ENCODE data around the gene HGS. TPM values are rescaled to one million over a fixed set of nuclear protein-coding genes. Genes with fewer than 3 reads are reported as not detected.
A peak's percentile ranks its signal among the peaks of the same experiment; 100 is the strongest.

Gene HGS
- total RNA-seq, 1 donor from 2014 or later: 101 TPM

DNA sequence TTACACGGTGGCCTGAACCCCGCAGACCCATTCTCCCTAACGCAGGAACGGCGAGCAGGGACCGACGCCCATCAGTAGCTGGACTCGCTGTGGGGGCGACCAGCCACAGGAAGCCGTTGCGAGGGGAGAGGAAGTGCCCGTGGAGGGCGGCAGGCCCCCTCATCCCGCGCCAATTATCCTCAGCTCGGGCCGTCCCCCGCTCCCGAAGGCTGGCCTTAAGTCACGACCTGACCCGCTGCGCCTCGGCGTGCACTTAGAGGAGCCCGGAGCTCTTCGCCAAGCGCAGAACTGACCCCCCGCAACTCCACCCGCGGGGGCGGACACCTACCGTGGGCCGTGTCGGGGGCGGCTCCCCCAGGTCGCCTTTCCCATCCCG, 615 bp upstream of the HGS start:
- DNase-seq (ENCODE audit: low read depth): no peak

DNA sequence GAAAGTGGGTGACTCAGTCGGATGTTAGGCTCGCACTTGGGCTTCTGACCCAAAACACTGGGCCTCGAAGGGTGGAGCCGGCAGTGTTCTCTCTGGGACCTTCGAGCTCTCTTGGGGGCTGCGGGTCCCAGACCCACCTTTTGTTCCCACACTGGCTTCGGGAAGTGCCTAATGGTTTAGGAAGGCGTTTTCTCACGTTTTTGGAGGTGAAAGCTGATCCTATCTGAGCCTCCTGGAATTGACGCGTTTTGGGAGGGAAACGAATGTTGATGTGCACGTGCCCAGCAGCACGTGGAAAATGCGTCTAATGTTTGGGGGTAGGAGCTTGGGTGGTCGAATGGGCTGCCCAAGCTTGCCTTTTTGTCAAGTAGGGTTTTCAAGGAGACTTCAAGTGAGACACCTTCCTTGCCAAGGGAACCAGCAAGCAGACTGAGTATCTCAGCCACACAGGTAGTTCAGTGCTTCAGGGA, 666 bp downstream of the HGS start:
- DNase-seq (ENCODE audit: low read depth): no peak

DNA sequence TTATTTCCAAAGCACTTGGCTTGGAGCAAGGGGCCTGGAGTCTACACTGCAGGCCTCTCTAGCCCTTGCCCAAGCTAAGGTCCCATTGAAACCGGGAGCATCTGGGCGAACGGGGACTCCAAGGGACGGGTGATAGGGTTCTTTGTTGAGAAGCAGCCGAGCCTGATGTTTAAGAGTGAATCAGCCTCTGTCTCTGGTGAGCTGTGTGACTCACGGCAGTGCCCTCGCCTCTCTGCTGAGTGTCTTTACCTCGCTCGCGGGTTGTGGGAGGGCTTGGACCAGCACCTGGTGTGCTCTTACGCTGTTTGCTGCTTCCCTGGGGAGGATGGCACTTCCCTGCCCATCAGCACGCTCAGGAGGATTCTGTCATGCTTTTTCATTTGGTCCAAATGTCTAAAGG, 1.3 kb downstream of the HGS start:
- DNase-seq (ENCODE audit: low read depth): peak; percentile 42

- DNase-seq (ENCODE audit: low read depth): no peak
Observed at GRCh38 chr17:81686614-81687013, 2.8 kb downstream of the HGS start.

DNA sequence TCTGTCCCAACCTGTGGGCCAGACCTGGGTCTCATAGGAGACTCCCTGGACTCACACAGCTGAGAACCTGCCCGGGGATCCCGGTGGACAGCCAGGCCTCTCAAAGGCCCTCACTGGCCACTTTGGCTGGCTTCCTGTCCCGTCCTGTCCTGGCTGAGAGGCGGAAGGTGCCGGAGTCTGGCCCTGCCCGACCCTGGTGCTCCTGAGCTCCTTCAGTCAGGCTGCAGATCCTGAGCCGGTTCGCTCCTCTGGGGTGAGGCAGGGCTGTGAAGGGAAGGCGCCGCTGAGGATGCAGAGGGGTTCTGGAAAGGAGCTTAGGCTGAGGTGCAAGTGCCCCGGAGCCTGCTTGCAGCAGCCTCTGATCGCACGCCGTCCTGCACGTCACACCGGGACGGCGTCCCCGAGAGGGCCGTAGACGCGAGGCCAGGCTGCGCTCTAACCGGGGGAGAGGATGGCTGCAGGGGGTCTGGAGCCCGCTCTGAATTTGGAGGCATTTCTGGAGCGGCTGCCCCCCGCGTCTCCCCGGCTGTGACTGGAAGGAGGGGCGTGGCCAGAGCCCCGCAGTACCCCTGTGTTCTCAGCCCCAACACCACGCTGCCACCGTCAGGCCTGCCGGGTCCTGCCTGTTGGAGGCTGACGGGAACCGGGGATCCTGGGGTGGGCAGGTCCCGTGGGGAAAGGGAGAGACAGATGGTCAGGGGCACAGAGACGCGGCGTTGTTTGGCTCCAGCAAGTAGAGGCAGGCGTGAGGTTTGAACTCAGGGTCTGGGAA, 4.1 kb downstream of the HGS start:
- DNase-seq (ENCODE audit: low read depth): no peak

- no peak for DNase-seq (ENCODE audit: low read depth)
Observed at GRCh38 chr17:81688616-81689015, 4.8 kb downstream of the HGS start.

- DNase-seq (ENCODE audit: low read depth): no peak
Observed at GRCh38 chr17:81690066-81690465, 6.3 kb downstream of the HGS start.

DNA sequence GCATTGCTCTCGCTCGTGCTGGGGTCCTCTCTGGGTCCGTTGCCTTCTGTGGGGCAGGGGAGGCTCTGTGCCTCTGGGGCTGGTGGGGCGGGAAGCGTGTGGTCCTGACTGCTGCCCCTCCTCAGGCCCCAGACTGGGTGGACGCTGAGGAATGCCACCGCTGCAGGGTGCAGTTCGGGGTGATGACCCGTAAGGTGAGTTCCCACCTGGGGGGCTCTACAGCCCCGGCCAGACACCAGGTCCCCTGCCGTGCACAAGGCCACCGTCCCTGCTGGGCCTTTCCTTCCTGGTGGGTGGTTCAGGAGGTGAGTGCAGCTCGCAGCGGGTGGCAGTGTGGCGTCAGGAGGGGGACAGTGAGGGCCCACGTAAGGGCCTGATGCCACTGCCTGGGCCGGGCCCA, 6.7 kb downstream of the HGS start:
- no peak for DNase-seq (ENCODE audit: low read depth)

GRCh38 chr17:81691196-81691595, 7.4 kb downstream of the HGS start:
- no peak for DNase-seq (ENCODE audit: low read depth)

GRCh38 chr17:81691608-81692007, 7.8 kb downstream of the HGS start:
- no peak for DNase-seq (ENCODE audit: low read depth)

GRCh38 chr17:81693509-81694210, 9.8 kb downstream of the HGS start:
- DNase-seq (ENCODE audit: low read depth): no peak

DNA sequence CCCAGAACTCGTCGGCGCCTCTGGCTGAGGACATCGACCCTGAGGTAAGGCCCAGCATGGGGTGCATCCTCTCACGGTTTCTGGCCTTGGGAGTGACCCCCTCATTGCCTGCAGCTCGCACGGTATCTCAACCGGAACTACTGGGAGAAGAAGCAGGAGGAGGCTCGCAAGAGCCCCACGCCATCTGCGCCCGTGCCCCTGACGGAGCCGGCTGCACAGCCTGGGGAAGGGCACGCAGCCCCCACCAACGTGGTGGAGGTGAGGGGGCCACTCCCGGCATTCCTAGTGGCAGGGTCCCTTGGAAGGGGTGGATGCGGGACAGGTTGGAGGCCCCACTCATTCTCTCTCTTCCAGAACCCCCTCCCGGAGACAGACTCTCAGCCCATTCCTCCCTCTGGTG, 11.0 kb downstream of the HGS start:
- DNase-seq (ENCODE audit: low read depth): no peak

DNA sequence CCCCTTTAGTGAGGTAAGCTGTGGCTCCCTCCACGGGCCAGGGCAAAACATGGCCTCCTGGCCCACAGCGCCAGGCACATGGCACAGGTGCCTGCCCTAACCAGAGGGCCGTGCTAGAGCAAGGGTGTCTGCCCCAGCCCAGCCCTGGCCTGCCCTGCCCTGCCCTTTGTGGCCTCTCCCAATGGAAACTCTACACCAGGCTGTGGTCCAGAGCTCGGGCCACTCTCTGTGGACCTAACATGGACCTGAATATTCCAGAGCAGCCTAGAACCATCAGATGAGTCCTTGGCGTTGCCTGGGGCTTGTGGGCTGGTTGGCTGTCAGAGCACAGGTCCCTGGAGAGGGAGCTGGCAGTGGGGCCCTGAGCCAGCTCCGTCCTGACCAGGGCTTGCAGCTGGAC, 11.4 kb downstream of the HGS start:
- peak; percentile 25 for DNase-seq (ENCODE audit: low read depth)

GRCh38 chr17:81695801-81696200, 12.0 kb downstream of the HGS start:
- no peak for DNase-seq (ENCODE audit: low read depth)

DNA sequence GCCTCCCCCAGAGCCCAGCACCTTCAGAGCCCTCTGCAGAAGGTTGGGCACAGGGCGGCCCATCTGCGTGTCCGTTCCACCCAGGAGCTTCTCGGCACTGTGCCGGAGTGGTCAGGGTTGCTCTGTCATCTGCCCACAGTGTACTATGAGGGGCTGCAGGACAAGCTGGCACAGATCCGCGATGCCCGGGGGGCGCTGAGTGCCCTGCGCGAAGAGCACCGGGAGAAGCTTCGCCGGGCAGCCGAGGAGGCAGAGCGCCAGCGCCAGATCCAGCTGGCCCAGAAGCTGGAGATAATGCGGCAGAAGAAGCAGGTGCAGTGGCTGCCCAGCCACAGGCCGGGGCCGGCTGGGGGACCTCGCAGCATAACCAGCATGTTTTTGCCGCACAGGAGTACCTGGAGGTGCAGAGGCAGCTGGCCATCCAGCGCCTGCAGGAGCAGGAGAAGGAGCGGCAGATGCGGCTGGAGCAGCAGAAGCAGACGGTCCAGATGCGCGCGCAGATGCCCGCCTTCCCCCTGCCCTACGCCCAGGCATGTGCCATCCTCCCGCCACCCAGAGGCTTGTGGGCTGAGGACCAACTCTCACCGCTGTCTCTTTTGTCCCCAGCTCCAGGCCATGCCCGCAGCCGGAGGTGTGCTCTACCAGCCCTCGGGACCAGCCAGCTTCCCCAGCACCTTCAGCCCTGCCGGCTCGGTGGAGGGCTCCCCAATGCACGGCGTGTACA, 12.6 kb downstream of the HGS start:
- DNase-seq (ENCODE audit: low read depth): no peak

GRCh38 chr17:81697261-81698044, 13.6 kb downstream of the HGS start:
- no peak for DNase-seq (ENCODE audit: low read depth)

GRCh38 chr17:81700353-81701287, 16.8 kb downstream of the HGS start:
- no peak for DNase-seq (ENCODE audit: low read depth)

GRCh38 chr17:81701288-81702071, 17.7 kb downstream of the HGS start:
- DNase-seq (ENCODE audit: low read depth): no peak
